GM11168 (cell line): ENCODE results near the gene PHF13.
"Not testable (repeated sequence)": the region's sequence is repeated elsewhere in the genome, so short reads cannot be mapped to it uniquely, and the experiment has no call there.

ENCODE experiments used
- in situ Hi-C: fragments of 300-500 bp; cut with MboI; formaldehyde crosslinking; loops from one replicate; pipeline ENCODE4 v1.12.0; 2022; ENCODE audit warnings: low sequenced_read_pairs; ENCODE audit not compliant: unreplicated experiment

Gene PHF13

DNA sequence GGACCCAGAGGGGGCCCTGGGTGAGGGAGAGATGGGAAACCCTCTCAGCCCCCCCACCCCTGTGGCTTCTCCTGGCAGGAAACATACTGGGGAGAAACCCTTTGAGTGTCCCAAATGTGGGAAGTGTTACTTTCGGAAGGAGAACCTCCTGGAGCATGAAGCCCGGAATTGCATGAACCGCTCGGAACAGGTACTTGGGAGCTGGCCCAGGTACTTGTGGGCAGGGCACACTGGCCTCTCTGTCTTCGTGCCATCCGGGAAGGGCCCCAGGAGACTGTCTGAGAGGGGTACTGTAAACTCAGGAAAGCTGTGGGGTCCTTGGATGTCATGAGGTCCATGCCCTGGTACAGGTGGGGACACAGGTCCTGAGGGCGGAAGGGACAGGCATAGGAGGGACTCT is 27.7 kb upstream of the PHF13 start:
- in situ Hi-C loops = no loop called here

DNA sequence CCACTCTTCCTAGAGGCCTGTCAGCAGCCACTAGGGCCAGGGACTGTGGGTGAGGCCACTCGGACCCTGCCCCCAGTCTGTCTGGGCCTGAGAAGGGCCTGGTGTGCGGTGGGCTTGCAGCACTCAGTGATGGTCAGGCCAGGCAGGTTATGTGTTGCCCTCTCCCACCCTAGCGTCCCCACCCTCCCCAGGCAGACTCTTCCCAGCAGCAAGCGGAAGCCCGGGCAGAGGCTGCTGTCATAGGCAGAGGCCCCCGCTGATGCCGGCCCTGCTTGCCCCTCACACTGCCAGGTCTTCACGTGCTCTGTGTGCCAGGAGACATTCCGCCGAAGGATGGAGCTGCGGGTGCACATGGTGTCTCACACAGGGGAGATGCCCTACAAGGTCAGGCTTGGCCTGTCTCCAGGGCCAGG is 27.1 kb upstream of the PHF13 start:
- in situ Hi-C loops = no loop called here

DNA sequence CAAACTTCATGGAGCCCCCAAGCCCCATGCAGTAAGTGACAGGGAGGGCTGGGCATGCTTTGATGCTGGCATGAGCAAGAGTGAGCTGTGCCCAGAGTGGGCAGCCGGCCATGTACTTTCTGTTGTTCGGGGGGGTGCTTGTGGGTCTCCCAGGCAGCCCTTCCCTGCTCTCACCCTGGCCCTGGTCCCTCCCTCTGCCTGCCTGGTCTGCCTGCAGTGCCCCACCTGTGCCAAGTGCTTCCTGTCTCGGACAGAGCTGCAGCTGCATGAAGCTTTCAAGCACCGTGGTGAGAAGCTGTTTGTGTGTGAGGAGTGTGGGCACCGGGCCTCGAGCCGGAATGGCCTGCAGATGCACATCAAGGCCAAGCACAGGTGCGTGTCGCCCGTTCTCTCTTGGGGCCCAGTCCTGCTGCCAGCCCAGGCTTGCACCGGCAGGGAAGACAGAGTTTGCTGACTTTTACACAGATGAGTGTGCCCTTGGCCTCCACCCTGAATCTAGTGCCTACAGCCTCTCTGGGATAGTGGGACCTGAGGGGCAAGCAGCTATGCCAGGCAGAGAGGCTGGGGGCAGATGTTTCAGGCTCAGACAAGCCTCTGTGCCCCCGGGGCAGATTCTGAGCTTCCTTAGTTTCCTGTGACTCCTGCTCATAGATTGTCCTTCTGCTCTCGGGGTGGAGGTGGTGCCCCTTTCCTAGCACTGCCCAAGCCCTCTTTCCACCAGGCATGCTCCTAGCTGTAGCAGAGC is 26.1 kb upstream of the PHF13 start:
- in situ Hi-C loops = no loop called here

DNA sequence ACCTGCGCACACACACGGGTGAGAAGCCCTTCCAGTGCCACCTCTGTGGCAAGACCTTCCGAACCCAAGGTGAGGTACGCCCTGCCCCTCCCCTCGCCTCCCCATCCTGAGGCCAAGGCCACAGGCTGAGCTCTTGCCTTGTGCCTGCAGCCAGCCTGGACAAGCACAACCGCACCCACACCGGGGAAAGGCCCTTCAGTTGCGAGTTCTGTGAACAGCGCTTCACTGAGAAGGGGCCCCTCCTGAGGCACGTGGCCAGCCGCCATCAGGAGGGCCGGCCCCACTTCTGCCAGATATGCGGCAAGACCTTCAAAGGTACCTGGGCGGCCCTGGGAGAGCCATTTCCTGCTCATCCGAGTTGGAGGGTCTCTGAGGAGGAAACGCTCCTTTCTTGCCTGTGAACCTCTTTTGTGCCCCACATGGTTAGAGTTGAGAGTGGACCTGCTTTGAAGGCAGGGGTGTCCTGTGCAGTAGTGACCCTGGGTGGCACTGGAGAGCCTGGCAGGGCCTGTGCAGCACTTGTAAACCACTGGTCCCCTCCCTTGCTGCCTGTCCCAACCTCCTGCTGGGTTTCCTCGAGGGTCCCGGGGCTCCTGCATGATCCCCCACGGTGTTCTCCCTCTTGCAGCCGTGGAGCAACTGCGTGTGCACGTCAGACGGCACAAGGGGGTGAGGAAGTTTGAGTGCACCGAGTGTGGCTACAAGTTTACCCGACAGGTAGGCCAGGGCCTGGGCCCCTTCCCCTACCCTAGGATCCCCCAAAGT is 25.2 kb upstream of the PHF13 start:
- in situ Hi-C loops = no loop called here

DNA sequence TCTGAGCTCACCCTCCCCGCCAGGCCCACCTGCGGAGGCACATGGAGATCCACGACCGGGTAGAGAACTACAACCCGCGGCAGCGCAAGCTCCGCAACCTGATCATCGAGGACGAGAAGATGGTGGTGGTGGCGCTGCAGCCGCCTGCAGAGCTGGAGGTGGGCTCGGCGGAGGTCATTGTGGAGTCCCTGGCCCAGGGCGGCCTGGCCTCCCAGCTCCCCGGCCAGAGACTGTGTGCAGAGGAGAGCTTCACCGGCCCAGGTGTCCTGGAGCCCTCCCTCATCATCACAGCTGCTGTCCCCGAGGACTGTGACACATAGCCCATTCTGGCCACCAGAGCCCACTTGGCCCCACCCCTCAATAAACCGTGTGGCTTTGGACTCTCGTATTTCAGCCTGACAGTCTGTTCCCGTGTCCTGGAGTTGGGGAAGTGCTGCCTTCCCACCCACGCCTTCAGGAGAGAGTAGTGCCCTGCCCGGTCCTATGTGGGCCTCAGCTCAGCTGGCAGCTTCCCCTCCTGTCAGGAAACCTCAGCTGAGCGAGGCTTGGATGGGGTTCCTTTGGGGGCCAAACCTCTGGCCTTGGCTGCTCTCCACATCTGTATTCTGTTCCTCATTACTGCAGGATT is 24.5 kb upstream of the PHF13 start:
- in situ Hi-C loops = no loop called here

DNA sequence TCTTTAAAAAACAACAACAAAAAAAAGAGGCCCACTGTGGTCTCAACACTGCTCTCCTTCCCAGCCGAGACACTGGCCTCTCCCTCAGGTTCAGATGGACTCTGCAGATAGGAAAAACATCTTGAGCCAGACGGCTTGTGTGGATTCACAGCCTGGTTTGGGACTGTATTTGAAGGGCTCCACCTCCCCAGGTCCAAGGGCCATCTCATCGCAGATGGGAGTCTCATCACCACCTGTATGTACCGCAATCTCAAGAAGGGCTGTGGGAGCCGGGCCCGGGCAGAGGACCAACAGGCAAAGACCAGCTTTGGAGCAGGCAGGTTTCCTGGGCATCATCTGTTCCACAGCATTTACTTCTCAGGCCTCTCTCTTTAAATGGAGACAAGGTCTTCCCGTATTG is 23.5 kb upstream of the PHF13 start:
- in situ Hi-C loops = no loop called here

DNA sequence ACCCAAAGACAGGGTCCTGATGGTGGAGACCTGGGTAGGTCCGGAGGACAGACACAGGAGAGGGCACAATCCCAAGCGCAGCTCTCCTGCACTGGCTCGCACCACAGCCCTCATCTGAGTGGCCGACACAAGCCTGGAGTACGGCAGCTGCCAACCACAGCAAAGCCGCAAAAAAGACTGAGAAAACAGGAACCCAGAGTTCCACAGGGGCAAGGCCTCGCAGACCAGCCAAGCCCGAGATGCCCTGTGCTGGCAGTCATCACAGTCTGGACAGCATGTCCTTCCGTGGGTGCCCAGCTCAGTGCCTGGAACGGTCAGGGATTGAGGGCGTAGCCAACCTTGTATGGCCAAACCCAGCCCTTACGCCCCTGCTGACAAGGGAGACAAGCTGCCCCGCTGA is 22.3 kb upstream of the PHF13 start:
- in situ Hi-C loops = no loop called here

DNA sequence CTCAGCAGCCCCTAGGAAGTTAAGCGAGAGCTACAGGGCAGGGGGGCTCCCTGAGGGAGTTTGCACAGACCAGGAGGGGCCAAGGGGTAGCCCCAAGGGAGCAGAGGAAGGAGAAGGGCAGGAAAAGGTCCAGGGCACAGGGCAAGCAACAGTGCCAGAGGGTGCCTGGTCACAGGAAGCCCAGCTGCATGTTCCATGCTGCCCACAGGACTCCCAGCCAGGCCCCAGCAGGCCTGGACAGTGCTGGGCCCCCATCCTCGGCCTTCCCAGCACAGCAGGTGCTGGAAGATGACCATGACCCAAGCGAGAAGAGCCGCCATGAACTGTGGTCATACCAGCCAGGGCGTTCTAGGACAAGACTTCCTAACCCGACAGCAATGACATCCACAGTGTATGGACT is 21.9 kb upstream of the PHF13 start:
- in situ Hi-C loops = no loop called here

DNA sequence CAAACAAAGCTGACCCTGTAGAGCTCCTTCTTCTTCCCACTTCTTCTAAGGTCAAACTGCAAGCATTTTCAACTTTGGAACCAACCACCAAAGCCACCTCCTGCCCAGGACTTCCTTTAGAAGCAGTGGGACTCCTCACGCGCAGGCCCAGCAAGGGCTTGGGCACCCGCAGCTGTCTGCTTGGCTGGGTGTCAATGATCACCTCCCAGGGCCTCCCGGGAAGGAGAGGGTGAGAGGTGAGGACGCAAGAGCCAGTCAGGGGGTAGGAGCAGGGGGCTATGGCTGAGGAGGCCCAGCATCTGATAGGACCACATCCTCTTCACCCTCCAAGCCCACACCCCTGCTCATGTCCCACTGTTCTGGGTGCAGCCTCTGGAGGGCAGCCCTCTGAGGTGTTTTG is 21.1 kb upstream of the PHF13 start:
- in situ Hi-C loops = no loop called here

DNA sequence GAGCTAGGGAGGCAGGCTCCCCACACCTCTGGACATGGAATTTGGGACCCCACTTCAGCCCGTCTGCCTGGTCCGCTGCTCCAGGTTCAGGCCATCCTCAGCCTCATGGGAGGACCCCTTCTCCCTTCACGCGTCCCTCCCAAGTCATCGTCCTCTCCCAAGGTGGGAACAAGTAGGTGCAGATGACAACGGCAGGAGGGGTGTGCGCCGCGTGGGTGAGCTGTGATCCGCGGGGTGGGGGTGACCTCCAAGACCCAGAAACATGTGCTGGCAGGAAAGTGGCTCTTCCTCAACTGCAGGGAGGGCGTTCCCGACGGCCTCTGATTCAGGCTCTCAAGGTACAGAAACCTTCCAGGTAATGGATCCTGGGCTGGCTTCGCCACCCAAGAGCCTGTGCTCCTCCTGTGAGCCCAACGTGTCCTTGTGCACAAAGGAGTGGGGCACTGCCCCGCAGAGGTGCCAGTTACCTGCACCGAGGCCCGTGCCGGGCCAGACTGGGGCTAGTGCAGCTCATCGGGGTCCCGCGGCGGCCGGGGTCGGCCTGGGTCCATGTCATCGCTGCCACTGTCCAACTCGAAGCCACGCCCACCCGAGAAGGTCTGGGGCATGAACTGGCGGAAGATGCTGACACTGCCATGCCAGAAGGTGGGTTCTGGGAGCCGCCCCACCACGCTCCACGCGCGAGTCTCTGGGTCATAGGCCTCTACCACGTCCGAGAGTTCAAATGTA is 20.5 kb upstream of the PHF13 start:
- in situ Hi-C loops = no loop called here

DNA sequence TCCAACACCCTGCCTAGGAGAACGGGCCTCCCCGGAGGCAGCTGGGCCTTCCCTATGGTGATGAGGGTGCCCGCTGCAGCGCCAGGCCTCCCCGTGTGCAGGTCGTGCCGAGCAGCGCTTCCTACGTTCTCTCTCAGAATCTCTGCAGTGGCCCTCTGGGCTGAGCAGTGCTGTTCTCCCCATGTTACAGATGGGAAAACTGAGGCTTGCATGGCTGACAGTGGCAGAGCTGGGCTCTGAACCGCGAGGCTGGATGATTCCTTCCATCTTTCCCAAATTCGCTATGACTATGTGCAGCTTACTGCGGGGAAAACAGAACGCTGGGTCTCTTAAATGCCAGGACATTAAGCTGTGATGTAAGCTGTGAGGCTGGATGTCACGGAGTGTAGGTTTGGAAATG is 19.7 kb upstream of the PHF13 start:
- in situ Hi-C loops = no loop called here

DNA sequence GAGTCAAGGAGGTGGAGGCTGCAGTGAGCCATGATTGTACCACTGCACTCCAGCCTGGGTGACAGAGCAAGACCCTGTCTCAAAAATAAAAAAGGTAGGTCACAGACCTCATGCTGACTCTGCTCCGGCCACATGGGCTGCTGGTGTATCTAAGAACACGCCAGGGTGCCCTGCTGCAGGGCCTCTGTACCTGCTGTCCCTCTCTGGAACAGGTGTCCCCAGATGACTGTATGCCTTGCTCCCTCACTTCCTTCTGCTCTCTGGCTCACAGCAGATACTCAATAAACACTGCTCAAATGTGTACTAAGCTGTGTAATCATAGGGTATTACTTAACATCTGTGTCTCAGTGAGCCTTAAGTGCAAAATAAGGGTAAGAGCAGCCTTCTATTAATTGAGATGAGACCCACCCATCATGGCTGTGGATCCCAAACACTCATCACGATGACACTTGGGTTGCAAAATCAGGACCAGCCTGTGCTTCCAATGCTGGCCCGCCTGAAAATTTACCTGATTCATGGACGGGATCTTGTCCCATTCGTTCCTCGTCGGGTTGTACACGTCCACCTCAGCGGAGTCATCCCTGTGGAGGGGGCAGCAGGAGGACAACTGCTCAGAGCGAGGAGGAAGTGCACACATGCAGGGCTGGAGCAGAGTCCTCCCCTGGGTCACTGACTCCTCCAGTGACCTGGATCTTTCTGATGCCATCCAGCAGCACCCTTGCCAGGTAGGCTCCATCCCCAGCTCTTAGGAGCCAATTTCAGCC is 18.4 kb upstream of the PHF13 start:
- in situ Hi-C loops = no loop called here

DNA sequence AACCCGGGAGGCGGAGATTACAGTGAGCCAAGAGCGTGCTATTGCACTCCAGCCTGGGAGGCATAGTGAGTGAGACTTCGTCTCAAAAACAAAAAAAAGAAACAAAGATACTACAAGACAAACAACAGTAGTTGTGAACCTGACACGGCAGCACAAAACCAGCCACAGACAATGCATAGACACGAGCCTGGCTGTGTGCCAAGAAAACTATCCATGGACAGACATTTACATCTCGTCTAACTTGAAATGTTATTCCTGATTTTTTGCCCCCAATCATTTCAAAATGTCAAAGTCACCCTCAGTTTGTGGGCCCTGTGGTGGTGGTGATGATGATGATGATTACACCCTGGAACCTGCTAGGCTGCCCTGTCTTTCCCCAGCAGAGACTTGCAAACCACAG is 17.2 kb upstream of the PHF13 start:
- in situ Hi-C loops = no loop called here

DNA sequence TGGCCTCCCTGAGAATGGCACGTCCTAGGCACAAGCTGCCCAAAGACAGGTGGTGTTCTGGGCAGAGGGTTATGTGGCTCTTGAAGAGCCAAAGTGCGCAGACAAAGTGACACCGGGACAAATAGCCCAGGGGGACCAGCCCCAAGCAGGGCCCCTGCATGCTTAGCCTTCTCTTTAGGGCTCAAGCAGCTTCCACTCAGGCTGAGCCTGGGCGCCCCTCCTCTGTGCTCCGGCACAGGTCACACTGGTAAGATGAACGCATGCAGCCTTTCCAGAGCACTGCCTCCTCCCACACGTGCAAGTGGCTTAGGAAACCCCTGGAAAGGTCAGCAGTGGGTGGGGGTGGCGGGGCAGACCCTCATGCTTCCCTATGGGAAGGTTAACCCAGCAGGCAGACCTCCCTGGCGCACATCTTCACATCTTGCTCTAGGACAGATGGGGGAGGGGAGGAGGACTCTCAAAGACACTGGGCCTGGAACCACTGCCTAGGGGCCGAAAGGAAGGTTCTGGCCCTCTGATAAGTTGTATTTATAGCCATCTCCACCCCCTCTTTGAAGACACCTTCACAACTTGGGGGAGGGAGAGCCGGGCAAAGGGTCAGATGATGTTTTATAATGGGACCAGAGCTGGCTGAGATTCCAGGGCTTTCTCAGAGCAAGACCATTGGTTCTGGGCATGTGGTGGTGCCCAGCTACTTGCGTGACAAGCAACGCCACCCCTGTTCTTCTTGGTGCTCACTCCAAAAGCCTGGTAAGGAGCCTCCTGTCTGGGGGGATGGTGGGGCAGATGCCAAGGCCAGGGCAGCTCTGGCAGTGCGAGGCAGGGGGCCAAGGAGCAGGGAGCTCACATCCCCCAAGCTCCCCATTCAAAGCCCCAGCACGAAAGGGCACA is 16.4 kb upstream of the PHF13 start:
- in situ Hi-C loops = no loop called here

DNA sequence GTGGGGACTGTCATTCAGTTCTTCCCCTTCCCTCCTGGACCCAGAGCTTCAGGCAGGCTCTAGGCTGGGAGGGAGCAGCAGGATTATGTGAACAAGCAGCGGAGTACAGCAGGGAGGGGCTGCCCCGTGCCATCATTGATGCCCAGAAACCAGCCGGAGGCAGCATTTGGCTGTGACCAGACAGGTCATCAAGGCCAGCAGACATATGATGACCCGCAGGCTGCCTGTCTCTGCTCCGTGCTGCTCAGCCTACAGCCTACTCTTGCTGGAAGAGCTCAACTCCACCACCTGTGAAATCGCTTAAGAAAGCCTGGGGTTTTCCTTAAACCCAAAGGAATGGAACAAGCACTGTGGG is 15.8 kb upstream of the PHF13 start:
- in situ Hi-C loops = no loop called here

DNA sequence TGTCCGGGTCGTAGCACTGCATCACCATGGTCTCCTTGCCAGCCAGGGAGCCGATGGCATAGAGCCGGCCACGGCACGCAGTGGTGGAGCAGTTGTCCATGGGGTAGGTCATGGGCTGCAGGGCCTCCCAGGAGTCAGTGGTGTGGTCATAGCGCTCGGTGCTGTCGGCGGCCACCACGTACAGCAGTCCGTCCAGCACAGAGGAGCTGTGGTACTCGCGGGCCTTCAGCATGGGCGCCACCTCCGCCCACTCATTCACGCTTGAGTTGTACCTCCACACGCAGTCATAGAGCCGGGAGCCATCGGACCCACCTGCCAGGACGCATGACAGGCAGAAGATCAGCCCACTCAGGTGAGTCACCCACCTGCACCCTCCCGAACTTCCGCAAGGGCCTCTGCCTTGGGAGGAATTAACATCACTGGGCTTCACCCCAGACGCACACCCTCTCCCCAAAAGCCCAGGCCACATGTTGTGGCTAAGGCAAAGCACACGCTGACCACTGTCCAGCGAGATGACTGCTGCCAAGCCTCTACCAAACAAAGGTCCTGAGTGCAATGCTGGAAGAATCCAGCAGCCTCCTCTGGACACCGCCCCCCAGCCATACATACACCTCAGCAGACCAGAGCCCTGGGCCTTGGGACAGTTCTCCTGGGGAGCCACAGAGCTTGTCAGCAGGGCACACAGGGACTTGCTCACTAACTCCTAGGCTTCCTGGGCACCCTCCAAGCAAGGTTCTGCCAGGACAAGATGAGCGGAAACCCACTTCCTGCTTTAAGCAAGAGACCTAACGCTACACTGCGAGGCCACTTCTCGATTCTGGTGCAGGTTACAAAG is 14.2 kb upstream of the PHF13 start:
- in situ Hi-C loops = no loop called here

DNA sequence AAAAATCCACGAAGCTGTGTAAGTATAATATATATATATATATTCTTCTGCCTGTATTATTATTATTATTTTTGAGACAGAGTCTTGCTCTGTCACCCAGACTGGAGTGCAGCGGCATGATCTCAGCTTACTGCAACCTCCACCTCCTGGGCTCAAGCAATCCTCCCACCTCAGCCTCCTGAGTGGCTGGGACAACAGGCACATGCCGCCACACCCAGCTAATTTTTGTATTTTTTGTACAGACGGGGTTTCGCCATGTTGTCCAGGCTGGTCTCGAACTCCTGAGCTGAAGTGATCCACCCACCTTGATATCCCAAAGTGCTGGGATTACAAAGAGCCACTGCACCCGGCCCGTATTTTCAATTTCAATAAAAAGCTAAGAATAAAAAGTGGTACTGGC is 13.5 kb upstream of the PHF13 start:
- in situ Hi-C loops = not testable (repeated sequence)

DNA sequence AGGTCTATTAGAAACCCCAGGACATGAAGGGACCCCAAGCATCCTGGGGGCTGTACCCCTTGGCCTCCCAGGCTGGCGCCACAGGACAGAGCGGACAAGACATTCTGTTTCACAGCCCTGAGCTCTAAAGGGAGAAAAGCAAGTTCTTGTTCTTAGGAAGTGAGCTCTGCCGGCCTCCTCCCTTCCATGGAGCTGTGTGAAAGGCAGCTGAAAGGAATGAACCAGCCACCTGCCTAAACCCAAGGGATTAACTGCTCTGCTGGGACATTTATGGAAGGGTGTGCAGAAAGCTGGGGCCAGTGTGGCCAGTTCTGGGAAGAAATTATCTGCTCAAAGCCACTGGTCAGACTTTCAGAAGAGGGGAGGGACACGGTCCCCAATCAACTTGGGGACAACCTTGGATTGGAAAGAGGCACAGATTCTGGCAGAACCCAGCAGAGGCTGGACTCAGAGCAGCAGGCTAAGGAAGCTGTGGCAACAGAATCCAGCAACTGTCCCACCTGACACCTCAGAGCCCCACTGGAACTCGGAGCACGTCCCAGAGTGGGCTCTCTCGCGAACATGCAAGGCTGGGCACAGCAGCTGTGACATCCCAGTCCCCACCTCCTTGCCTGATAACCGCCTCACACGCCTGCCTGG is 13.0 kb upstream of the PHF13 start:
- in situ Hi-C loops = no loop called here
